NCI-H345 treated with DMSO at 0.1 percent for 48 hours (cell line): ENCODE data around the gene AHCYL1.

Experiments
- DNase-seq: peaks from one replicate; lab custom pipeline; 2025; ENCODE audit not compliant: unreplicated experiment; lab: John Stamatoyannopoulos, UW

The AHCYL1 gene

GRCh38 chr1:110059133-110059863 is 74.7 kb downstream of the AHCYL1 start:
- DNase-seq: no peak

- DNase-seq: no peak
These were observed 75.6 kb downstream of the AHCYL1 start for GRCh38 chr1:110060034-110060661.

GRCh38 chr1:110060662-110061060 is 76.1 kb downstream of the AHCYL1 start:
- DNase-seq: no peak

GRCh38 chr1:110061341-110061740 is 76.8 kb downstream of the AHCYL1 start:
- no peak for DNase-seq

GRCh38 chr1:110062612-110063011 is 78.0 kb downstream of the AHCYL1 start:
- DNase-seq: no peak

GRCh38 chr1:110063781-110064180 is 79.2 kb downstream of the AHCYL1 start:
- no peak for DNase-seq

- no peak for DNase-seq
These were observed 80.2 kb downstream of the AHCYL1 start for GRCh38 chr1:110064576-110065337.

GRCh38 chr1:110065841-110066240 is 81.3 kb downstream of the AHCYL1 start:
- DNase-seq: no peak

GRCh38 chr1:110067479-110067892 is 82.9 kb downstream of the AHCYL1 start:
- DNase-seq: no peak

- no peak for DNase-seq
These were observed 83.5 kb downstream of the AHCYL1 start for GRCh38 chr1:110067893-110068645.

GRCh38 chr1:110068646-110069403 is 84.3 kb downstream of the AHCYL1 start:
- no peak for DNase-seq

GRCh38 chr1:110069404-110070281 is 85.1 kb downstream of the AHCYL1 start:
- no peak for DNase-seq

- no peak for DNase-seq
These were observed 85.7 kb downstream of the AHCYL1 start for GRCh38 chr1:110070282-110070669.

- DNase-seq: no peak
These were observed 86.2 kb downstream of the AHCYL1 start, which contains the start of gene ALX3 for GRCh38 chr1:110070671-110071242. ALX3 (minus strand) TSS chr1:110070672; CDS start chr1:110070612, 60 bp downstream.
